Neural cell (in vitro differentiated cells): Measurements from ENCODE around the gene DOCK8.

Experiments used
- CTCF ChIP-seq: fragments of 450-650 bp; IDR thresholded peaks from 2 replicates; pipeline ENCODE4 v1.5.1; 2014; ENCODE audit warnings: antibody characterized with exemption, mild to moderate bottlenecking, moderate library complexity; ENCODE audit not compliant: poor library complexity, severe bottlenecking
- POLR2AphosphoS5 ChIP-seq: IDR thresholded peaks from 2 replicates; pipeline ENCODE4 v1.6.1; 2012

GRCh38 chr9:445033-445432 is 230.4 kb downstream of the DOCK8 start:
- TF ChIP-seq POLR2AphosphoS5 (no peak), CTCF (no peak)
